DOHH2 (cell line): ENCODE results near the gene AMBRA1.

Source experiments
- CTCF ChIP-seq: fragments of 200-600 bp; sonication (generic); IDR thresholded peaks from one replicate; pipeline ENCODE4 v1.5.1; 2014; ENCODE audit warnings: antibody characterized with exemption, mild to moderate bottlenecking, low read depth, low read length; ENCODE audit not compliant: poor library complexity, severe bottlenecking
- EZH2phosphoT487 ChIP-seq: fragments of 200-600 bp; sonication (generic); IDR thresholded peaks from 2 replicates; pipeline ENCODE4 v1.6.1; 2017; ENCODE audit warnings: borderline replicate concordance, mild to moderate bottlenecking, antibody characterized with exemption, low read length, moderate library complexity, mixed read lengths

GRCh38 chr11:46351148-46351547 is 242.7 kb downstream of the AMBRA1 start:
- TF ChIP-seq CTCF (no peak), EZH2phosphoT487 (no peak)
